Fibroblast of mammary gland (primary cell): ENCODE data around the gene SLC25A27.
A peak's percentile ranks its signal among the peaks of the same experiment; 100 is the strongest.
"Not testable (repeated sequence)": the region's sequence is repeated elsewhere in the genome, so short reads cannot be mapped to it uniquely, and the experiment has no call there.

Experiments
- DNase-seq: peaks from one replicate; pipeline ENCODE4 v3.0.0-alpha.2; 2010; ENCODE audit warnings: low read depth
- H3K4me3 ChIP-seq: 2 replicates; pipeline ENCODE4 v1.5.1; 2011; ENCODE audit warnings: low read depth, mild to moderate bottlenecking, low read length, moderate library complexity; ENCODE audit not compliant: control insufficient read depth
- CTCF ChIP-seq: conservative IDR thresholded peaks from 2 replicates; pipeline ENCODE4 v1.5.1; 2011; ENCODE audit warnings: low read depth, low read length, inconsistent platforms; ENCODE audit not compliant: control insufficient read depth, insufficient read depth

The SLC25A27 gene

GRCh38 chr6:46635462-46635861 lies 17.3 kb upstream of the SLC25A27 start:
- DNase-seq: no peak
- H3K4me3 ChIP-seq: no peak overlapping the region
- no peak for TF ChIP-seq CTCF

- no peak overlapping the region for H3K4me3 ChIP-seq
- no peak for TF ChIP-seq CTCF
- DNase-seq: peak; percentile 89
Measured at GRCh38 chr6:46637145-46637544, 15.6 kb upstream of the SLC25A27 start.

- H3K4me3 ChIP-seq: no peak overlapping the region
- TF ChIP-seq CTCF: no peak
- no peak for DNase-seq
Measured at GRCh38 chr6:46637933-46638332, 14.8 kb upstream of the SLC25A27 start.

- no peak for TF ChIP-seq CTCF
- no peak overlapping the region for H3K4me3 ChIP-seq
- DNase-seq: no peak
Measured at GRCh38 chr6:46638650-46639049, 14.1 kb upstream of the SLC25A27 start.

GRCh38 chr6:46642928-46643751 lies 9.6 kb upstream of the SLC25A27 start:
- DNase-seq: no peak
- no peak for TF ChIP-seq CTCF
- no peak overlapping the region for H3K4me3 ChIP-seq

GRCh38 chr6:46645265-46645664 lies 7.5 kb upstream of the SLC25A27 start:
- H3K4me3 ChIP-seq: no peak overlapping the region
- DNase-seq: no peak
- TF ChIP-seq CTCF: no peak

GRCh38 chr6:46648108-46648507 lies 4.7 kb upstream of the SLC25A27 start:
- not testable (repeated sequence) for DNase-seq, H3K4me3 ChIP-seq
